ENCODE data around the gene HDAC5.
"Not testable (repeated sequence)": the region's sequence is repeated elsewhere in the genome, so short reads cannot be mapped to it uniquely, and the experiment has no call there.

The HDAC5 gene

DNA sequence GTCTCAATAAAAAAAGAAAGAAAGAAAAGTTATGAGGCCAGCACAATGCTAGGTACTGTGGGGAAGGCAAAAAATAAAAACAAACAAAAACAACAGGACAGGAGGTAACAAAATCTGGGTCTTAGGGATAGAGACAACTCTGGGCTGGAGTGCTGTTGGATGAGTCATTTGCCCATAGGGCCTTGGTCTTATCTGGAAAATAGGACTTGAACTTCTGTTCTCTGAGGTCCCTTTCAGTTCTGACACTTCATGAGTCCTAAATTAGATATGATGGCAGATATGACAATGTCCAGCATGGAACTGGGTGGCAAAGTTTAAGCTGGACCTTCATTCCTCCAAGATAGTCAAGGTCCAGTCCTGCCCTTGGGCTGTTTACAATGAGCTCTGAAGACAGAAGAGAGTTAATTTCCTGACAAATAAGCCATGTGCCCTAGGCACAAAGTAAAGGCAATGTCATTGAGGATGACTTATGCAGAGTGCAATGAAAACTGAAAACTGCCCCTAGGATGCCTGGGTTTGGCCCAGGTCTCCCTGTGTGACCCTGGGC lies 8.9 kb upstream of the HDAC5 start:
- DNase-seq: no peak

DNA sequence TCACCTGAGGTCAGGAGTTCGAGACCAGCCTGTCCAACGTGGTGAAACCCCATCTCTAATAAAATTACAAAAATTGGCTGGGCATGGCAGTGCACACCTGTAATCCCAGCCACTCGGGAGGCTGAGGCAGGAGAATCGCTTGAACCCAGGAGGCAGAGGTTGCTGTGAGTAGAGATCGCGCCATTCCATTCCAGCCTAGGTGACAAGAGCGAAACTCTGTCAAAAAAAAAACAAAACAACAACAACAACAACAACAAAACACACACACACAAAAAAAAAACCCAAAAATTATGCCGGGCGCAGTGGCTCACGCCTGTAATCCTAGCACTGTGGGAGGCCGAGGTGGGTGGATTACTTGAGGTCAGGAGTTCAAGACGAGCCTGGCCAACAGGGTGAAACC lies 7.9 kb upstream of the HDAC5 start:
- DNase-seq: not testable (repeated sequence)

DNA sequence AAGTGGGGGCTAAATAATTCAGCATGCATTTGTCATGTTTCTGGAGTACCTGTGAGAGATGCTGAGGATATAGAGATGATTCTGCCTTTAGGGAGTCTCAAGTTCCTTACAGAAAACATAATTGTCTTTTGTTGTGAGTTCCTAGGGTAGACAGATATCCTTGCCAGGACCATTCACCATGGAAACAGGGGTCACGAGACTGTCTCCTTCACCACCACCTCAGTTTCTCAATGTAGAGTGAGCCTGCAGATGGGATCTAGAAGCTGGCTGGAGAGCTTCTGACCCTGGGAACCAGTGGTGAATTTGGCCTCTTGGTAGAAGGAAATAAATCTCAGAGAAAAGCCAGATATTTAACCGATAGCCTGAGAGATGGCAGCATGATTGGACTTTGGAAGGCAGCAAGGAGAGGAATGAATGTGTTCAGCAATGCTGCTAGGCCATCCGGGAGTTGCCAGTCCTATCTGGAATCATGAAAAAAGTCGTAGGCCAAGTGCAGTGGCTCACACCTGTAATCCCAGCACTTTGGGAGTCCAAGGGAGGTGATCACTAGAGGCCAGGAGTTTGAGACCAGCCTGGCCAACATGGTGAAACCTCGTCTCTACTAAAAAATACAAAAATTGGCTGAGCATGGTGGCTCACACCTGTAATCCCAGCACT lies 7.4 kb upstream of the HDAC5 start:
- DNase-seq: no peak

- DNase-seq: no peak
Observed at GRCh38 chr17:44128383-44128782, 4.9 kb upstream of the HDAC5 start.

GRCh38 chr17:44124118-44124438 lies 637 bp upstream of the HDAC5 start:
- DNase-seq: no peak

DNA sequence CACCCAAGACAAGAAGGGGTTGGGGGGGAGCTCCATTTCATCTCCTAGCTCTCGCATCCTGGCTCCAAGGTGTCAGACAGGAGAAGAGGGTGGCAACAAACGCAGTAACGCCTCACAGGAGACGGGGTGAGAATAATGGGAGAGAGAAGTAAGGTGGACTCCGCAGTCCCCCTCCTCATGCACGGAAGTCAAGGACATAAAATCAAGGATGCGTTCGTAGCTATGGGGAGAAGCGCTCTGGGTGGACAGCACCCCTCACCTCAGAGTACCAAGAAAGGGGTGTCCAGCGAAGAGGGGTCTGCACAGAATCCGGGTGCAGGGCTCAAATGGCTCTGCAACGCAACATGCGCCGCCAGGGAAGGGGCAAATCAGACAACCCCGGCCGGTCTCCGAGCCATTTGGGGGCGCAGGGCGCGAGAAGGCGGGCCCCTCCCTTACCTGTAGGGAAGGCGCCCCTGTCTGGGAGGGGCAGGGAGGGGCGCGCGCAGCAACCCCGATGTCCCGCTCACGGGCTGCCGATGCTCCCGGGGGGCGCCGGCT lies 555 bp downstream of the HDAC5 start:
- DNase-seq: peak; percentile 16

DNA sequence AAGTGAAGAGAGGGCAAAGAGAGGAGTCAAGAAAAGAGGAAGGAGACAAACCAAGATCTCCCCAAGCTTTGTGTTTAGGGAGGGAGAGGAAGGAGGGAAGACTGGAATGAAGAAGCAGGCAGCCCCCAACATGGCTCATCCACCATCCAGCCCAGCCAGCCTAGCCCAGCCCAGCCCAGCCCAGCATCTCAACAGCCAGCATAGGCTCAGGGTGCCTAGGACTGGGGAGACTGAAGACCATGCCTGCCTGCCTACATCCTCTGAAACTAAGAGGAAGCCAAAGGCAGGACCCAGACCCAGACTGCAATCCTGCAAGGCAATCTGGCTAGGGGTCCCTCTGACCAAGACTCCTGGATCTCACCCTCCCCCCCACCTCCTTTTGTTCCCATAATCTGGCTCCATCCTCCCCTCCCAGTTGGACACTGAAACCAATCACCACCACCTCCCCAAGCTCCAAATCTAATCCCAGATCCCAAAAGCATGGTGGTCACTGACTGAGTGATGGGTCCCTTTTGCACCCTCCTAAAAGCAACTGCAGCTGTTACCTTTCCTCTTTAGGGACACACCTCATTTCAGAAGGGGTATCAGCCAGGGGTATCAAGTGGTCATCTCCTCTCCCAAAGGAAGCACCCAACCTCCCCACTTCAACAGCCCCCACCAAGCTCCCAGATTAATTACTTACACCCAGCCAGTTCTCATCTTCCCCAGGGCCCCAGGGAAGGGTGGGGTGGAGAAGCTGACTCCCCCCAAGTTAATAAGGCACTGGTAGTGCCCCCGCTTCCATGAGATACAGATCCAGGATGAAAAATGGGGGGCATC lies 1.2 kb downstream of the HDAC5 start:
- no peak for DNase-seq

DNA sequence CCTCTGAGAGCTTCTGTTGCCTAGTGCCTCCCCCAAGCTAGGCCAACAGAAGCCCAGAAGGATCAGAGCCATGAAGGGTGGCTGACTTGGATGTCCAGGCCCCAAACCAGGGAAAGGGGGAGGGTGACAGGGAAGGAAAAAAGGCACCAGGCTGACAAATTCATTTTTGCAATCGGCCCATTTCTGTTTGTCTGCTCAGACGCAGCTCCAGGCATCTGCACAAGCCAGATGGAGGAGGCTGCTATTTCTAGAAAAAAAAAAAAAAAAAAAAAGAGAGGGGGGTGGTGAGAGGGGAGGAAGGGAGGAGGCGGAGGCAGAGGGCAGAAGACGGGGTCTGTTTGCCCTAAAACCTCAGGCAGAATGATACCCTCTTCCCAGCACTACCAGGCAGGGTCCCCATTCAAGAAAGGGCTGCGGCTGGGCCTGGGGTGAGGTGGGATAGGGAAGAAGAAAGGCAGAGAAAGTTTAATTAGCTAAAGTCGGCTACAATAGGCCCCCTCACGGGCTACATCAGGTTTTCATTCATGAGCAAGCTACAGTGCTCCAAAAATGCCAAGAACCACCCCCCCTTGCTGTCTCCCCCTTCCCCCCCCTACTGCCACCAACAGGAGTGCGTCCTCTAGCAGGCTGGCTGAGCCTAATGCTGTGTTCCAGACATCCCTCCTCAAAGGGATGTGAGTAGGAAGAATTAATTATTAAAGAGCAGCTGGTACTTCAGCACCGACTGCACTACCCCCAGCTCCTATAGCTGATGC lies 2.4 kb downstream of the HDAC5 start:
- DNase-seq: no peak

DNA sequence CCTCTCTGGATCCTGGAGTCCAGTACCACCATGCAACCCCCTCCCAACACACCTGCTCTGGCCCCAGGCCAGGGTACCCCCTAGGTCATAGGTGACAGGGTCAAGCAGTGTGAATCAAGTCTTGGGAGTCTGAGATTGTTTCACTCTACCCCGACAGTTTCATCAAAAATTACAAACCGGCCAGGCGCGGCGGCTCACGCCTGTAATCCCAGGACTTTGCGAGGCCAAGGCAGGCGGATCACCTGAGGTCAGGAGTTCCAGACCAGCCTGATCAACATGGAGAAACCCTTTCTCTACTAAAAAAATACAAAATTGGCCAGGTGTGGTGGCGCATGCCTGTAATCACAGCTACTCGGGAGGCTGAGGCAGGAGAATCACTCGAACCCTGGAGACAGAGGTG lies 3.2 kb downstream of the HDAC5 start:
- not testable (repeated sequence) for DNase-seq

DNA sequence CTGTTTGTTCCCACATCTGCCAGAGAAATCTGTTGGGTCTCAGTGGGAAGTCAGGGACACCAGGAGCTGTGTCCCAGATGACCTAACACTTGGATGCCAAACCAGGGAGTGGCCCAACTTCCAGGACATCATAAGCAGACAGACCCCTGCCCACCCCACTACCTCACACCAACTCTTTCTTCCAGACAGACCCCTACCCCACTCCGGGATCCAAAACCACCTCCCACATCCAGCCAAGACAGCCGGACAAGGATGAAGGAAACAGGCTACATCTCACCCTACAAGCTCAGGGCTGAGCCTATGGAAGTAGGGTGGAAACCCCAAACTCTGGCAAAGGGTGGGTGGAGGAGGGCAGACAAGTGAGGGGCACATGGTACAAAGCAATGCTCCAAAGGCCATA lies 3.6 kb downstream of the HDAC5 start:
- DNase-seq: no peak

- DNase-seq: no peak
Observed at GRCh38 chr17:44119062-44119461, 4.4 kb downstream of the HDAC5 start.

- no peak for DNase-seq
Observed at GRCh38 chr17:44118427-44119050, 4.9 kb downstream of the HDAC5 start.

DNA sequence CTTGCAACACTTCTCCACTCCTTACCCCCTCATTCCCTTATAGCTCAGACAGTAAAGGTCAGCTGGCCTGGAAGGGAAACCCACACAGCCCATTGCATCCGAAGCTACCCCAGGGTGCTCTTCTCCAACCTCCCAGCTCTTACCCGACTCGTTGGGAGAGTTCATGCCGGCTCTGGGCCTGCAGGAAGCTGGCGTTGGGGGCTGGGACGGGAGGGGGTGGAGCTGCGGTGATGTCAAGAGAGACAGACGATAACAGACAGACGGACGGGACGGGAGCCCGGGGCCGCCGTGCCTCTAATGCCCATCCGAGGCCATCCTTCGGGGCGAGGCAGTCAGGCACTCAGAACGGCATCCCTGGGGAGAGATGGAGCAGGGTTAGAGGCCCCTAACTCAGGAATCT lies 6.1 kb downstream of the HDAC5 start:
- DNase-seq: no peak

DNA sequence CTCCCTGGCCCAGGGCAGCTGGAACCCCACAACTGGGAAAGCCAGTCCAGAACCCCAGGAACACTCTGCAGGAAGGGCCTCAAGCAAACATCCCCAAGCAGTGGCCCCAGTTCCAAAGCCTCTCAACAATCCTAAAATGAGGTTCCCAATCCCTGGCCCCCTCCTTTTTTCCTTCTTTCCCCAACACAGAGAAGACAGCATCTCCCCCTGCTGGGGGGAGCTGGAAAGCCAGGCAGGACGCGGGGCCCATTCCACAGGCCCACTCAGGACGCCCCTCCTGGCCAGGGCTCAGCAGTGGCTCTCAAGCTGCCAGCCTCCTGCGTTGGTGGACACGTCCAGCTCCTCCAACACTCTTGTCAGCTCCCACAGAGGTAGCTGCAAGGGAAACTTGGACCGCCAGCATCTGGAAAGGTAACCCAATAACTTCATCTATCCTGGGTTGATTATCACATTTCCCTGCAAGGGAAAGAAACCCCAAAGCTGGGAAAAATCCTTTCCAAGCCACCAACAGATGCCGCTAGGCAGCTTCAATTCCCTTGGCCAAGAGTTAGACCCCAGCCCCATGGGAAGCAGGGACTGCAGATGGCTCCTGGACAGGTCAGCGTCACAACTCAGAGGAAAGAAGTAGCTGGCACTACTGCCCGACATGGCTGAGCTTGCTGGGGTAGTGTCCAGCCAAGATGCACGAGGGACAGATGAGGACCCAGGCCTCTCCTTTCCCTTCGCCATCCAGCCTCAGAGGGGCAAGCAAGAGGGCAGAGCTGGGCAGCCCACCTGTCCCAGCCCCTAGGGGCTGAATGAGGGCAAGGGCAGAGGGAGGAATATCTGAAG lies 7.6 kb downstream of the HDAC5 start:
- DNase-seq: no peak

- DNase-seq: no peak
Observed at GRCh38 chr17:44113868-44114840, 9.3 kb downstream of the HDAC5 start.

DNA sequence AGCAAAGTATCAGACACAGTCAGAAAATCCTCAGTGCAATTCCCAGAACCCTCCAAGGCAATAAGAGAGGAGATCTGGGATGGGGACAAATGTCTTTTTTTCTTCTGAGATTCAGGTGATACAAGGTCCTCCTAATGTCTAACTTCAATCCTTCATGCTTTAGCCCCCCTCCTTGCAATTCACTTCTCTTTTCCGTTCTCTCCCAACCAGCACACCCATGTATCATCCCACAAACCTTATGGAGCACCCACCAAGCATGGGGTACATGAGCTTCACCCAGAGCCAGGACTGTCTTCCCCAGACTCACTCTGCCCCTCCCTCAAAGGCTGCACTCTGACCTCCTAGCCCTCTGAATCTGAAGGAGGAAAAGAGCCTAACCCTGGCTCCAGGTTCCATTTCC lies 10.1 kb downstream of the HDAC5 start:
- no peak for DNase-seq

DNA sequence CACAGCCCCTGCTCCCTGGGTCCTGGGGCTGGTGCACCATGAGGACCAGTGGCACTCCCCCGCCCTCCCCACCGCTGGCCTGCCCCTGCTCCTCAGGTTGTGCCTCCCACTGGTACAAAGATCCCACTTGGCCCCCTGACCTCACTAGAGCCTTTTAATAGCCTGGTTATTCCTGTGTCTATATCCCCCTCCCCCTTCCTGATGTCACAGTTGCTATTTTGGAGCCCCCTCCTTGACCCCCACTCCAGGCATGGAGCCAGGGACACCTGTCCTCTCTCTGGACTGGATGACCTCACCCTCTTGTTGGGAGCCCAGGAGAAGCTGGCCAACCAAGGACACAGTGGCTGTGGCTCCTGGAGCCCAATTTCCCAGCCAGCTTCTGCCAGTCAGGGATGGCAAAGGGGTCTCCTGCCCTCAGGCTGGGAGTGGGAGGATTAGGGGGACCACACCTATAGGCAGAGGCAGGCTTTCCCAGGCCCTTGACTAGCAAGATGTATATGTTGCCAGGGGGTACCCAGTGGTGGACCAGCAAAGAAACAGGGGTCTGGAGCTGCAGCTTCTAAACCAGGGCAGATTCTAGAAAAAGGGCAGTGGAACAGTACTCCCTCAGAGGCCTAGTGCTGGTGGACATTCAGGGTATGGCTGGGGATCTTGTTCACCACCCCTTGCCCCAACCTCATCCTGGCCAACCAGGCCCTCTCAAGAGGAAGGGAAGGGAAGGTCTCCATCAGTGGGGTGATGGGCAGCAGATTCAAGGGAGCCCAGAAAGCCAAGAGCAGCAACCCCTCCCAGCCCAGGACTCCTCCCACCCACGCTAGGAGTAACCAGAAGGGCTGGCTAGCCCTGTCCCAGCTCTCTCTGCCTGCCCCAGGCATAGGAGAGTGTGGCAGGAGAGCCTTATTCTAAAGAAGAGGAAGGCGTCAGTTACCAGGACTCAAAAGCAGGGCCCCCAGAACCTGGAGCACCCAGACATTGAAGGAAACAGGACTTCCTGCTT lies 10.9 kb downstream of the HDAC5 start:
- no peak for DNase-seq

DNA sequence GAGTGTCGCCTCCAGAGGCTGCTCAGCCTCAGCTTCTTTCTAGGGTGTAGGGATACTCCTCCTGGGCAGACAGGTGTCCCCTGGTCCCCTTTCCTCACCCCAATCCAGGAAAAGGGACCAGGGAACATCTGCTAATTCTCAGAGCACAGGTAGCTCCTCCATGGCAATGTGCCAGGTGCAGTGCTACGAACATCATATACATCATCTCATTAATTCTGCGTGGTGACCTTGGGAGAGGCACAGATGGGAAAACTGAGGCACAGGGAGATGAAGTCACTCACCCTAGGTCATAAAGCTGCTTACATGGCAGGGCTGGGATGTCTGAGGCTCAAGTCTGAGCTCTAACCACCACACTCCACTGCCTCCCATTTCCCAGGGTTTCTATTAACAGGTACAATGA lies 11.7 kb downstream of the HDAC5 start:
- no peak for DNase-seq

DNA sequence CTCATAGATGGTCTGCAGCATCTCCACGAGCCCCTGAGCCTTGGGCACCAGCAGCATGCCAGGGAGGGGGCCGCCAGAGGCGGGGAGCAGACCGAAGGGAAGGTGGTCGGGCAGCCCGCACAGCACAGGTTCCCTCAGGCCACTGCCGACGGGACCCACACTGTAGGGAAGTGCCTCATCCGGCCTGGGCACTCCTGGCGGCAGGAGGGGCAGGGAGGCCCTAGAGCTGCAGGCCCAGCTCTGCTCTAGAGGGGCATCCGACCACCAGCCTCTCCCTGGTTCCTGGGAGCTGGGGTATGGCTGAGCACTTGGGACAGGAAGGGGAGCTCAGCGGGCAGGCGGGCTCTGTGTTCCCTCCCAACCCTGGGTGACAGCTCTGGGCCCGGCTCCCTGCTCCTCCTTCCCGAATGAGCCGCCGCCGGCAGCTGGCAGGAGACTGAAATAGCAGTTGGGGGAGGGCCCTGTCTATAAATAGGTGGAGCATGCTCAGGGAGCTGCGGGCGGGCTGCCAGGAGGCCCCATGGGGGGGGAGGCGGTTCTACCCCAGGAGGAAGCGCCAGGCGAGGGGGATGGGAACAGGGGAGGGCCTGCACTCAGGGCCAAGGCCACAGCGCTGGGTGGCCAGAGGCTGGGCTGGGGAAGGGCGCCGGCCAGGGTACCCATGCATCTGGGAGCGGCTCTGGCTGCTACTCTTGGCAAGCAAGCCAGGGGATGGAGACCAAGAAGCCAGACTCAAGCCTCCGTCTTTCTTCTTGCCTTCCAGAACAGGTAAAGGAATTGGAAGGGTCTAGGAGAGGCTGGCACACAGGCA lies 12.4 kb downstream of the HDAC5 start:
- DNase-seq: peak; percentile 31

Data from activated CD4-positive, alpha-beta T cell treated with anti-CD3 and anti-CD28 coated beads for 1 hour (primary cell).